Suprapubic skin (tissue), 3 donors: Measurements from ENCODE around the gene F5.

Source experiments
- EP300 ChIP-seq: sonication (generic); formaldehyde crosslinking; IDR thresholded peaks from one replicate; pipeline ENCODE4 v1.6.1; 2017; ENCODE audit warnings: antibody characterized with exemption
- POLR2A ChIP-seq, 2 donors: fragments of 450-650 bp; IDR thresholded peaks; one replicate each; pipeline ENCODE4 v1.6.1; 2017; ENCODE audit warnings: antibody characterized with exemption in 2 of 2, mild to moderate bottlenecking in 2 of 2, moderate library complexity in 2 of 2
- TF ChIP-seq, protein P1 (sequence below), 2 donors: fragments of 200-600 bp in 1 of 2; fragments of 450-650 bp in 1 of 2; sonication (generic) in 1 of 2; IDR thresholded peaks; one replicate each; pipeline ENCODE4 v1.5.1; 2016 to 2019; ENCODE audit warnings: antibody characterized with exemption in 2 of 2, mild to moderate bottlenecking in 1 of 2, moderate library complexity in 1 of 2

DNA sequence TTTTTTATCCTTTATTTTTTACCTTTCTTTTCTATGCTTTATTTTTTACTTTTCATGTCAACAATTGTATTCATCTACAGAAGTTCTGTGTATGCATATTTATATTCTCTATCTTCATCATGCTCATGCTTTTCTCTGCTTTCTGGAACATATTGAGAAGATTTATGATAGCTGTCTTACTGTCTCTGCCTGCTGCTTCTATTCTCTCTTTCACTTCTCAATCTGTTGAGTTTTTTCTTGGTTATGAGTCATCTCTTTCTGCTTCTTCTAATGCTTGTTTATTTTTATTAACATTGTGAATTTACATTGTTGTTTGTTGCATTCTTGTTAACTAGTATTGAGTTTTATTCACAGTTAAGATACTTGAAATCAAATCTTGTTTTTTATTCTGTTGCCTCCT lies 22.6 kb downstream of the F5 start:
- TF ChIP-seq, protein P1, sequence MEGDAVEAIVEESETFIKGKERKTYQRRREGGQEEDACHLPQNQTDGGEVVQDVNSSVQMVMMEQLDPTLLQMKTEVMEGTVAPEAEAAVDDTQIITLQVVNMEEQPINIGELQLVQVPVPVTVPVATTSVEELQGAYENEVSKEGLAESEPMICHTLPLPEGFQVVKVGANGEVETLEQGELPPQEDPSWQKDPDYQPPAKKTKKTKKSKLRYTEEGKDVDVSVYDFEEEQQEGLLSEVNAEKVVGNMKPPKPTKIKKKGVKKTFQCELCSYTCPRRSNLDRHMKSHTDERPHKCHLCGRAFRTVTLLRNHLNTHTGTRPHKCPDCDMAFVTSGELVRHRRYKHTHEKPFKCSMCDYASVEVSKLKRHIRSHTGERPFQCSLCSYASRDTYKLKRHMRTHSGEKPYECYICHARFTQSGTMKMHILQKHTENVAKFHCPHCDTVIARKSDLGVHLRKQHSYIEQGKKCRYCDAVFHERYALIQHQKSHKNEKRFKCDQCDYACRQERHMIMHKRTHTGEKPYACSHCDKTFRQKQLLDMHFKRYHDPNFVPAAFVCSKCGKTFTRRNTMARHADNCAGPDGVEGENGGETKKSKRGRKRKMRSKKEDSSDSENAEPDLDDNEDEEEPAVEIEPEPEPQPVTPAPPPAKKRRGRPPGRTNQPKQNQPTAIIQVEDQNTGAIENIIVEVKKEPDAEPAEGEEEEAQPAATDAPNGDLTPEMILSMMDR (IDR thresholded peaks at IDR 0.05), result no peak
- TF ChIP-seq EP300 (no peak), POLR2A (IDR thresholded peaks at IDR 0.05) (no peak)
